Caco-2 (cell line): ENCODE results near the gene SLC2A13. TPM values are rescaled to one million over a fixed set of nuclear protein-coding genes. Genes with fewer than 3 reads are reported as not detected.

Source experiments
- BruUV-seq: library from RNA; stranded (reverse); fragments of 400-500 nt; replicated peaks from 2 replicates; lab custom pipeline; 2021; lab: Mats Ljungman, UMichigan
- CTCF ChIA-PET: fragments of 300-600 bp; sonication (Branson Sonifier 250); formaldehyde crosslinking; loops from one replicate; lab custom pipeline; 2022; ENCODE audit warnings: antibody characterized with exemption; lab: Charles Lee
- POLR2A ChIA-PET: fragments of 300-600 bp; sonication (Branson Sonifier 250); formaldehyde crosslinking; loops from one replicate; lab custom pipeline; 2022; ENCODE audit warnings: antibody characterized with exemption; lab: Charles Lee
- DNase-seq, 2 experiments: peaks; one replicate each; pipeline versions ENCODE4 v3.0.0 to v3.0.0-alpha.2; 2020 to 2022
- H3K27me3 ChIP-seq: replicated peaks from 2 replicates; pipeline ENCODE4 v1.6.0; 2011; ENCODE audit warnings: low read length; ENCODE audit not compliant: control insufficient read depth, insufficient read depth
- H3K36me3 ChIP-seq: 2 replicates; pipeline ENCODE4 v1.5.1; 2011; ENCODE audit warnings: low read length; ENCODE audit not compliant: control insufficient read depth, insufficient read depth
- H3K4me1 ChIP-seq: fragments of 250-450 bp; sonication (Bioruptor Pico); 2 replicates; pipeline ENCODE4 v1.5.1; 2020; ENCODE audit warnings: mild to moderate bottlenecking
- H3K4me3 ChIP-seq: 2 replicates; pipeline ENCODE4 v1.5.1; 2011; ENCODE audit warnings: low read depth, mild to moderate bottlenecking, control low read depth, low read length
- H3K9me3 ChIP-seq: fragments of 250-450 bp; sonication (Bioruptor Pico); 2 replicates; pipeline ENCODE4 v1.5.1; 2020; ENCODE audit warnings: mild to moderate bottlenecking, moderate library complexity
- H3K27ac Mint-ChIP-seq: one replicate; pipeline ENCODE4 v1.8.0; 2022; ENCODE audit warnings: mixed read lengths; ENCODE audit not compliant: unreplicated experiment
- H3K27me3 Mint-ChIP-seq: one replicate; pipeline ENCODE4 v1.8.0; 2022; ENCODE audit warnings: mixed read lengths; ENCODE audit not compliant: insufficient read depth, unreplicated experiment
- H3K36me3 Mint-ChIP-seq: one replicate; pipeline ENCODE4 v1.8.0; 2022; ENCODE audit warnings: mild to moderate bottlenecking, mixed read lengths; ENCODE audit not compliant: insufficient read depth, unreplicated experiment
- H3K4me1 Mint-ChIP-seq: one replicate; pipeline ENCODE4 v1.8.0; 2022; ENCODE audit warnings: low read depth, mixed read lengths; ENCODE audit not compliant: unreplicated experiment
- H3K4me3 Mint-ChIP-seq: one replicate; pipeline ENCODE4 v1.8.0; 2022; ENCODE audit warnings: mild to moderate bottlenecking, moderate library complexity, mixed read lengths; ENCODE audit not compliant: unreplicated experiment
- H3K9me3 Mint-ChIP-seq: one replicate; pipeline ENCODE4 v1.8.0; 2022; ENCODE audit warnings: mixed read lengths; ENCODE audit not compliant: unreplicated experiment
- CTCF ChIP-seq, 2 experiments: fragments of 200-600 bp in 1 of 2; IDR thresholded peaks; 1 replicate in 1 of 2; 2 replicates in 1 of 2; pipeline versions ENCODE4 v1.5.1 to v1.8.0; 2011 to 2022; ENCODE audit warnings: antibody characterized with exemption in 1 of 2, control low read depth in 1 of 2, inconsistent platforms in 1 of 2, low read depth in 1 of 2, low read length in 1 of 2, mild to moderate bottlenecking in 1 of 2, moderate library complexity in 1 of 2; ENCODE audit not compliant: insufficient read depth in 1 of 2, severe bottlenecking in 1 of 2, unreplicated experiment in 1 of 2
- intact Hi-C: fragments of 100-400 bp; cut with micrococcal nuclease; formaldehyde crosslinking; loops from one replicate; pipeline ENCODE4 v1.10.0; 2022; ENCODE audit not compliant: unreplicated experiment
- total RNA-seq: library from RNA; stranded (reverse); gene quantifications from 2 replicates; pipeline ENCODE4 v1.2.3, GENCODE V29; 2022

Gene SLC2A13
- total RNA-seq, 1 experiment from 2014 or later = 3.0 TPM

- Mint-ChIP-seq H3K9me3 (peaks cover 2% of the 10 kb centered on the region), H3K4me1 (no peaks in the 10 kb centered on the region), H3K27ac (no peak overlapping the region), H3K27me3 (no peaks in the 10 kb centered on the region), H3K4me3 (no peak overlapping the region), H3K36me3 (no peaks in the 10 kb centered on the region)
- CTCF ChIA-PET = no interaction called here
- no peaks in the 10 kb centered on the region for H3K9me3 ChIP-seq
- H3K36me3 ChIP-seq = no peaks in the 10 kb centered on the region
- POLR2A ChIA-PET = no interaction called here
- no peak for TF ChIP-seq CTCF (IDR thresholded peaks at IDR 0.05; ENCODE audit: insufficient read depth in 1 of 2, low read depth in 1 of 2, low read length in 1 of 2, severe bottlenecking in 1 of 2, unreplicated experiment in 1 of 2)
- DNase-seq = no peak
- intact Hi-C loops = no loop called here
- H3K4me1 ChIP-seq = 0 out of 2 replicates have a peak, but pooled peaks cover 9% of the 10 kb centered on the region
- H3K4me3 ChIP-seq = no peak overlapping the region
- BruUV-seq = no TSS peak
- no peaks in the 10 kb centered on the region for H3K27me3 ChIP-seq
Measured at GRCh38 chr12:40086471-40086870, 19.4 kb downstream of the SLC2A13 start.

- intact Hi-C loops = no loop called here
Measured at GRCh38 chr12:40078266-40078665, 27.6 kb downstream of the SLC2A13 start.

GRCh38 chr12:40075458-40075857 lies 30.4 kb downstream of the SLC2A13 start:
- TF ChIP-seq CTCF (IDR thresholded peaks at IDR 0.05; ENCODE audit: insufficient read depth in 1 of 2, low read depth in 1 of 2, low read length in 1 of 2, severe bottlenecking in 1 of 2, unreplicated experiment in 1 of 2) = no peak
- H3K9me3 ChIP-seq = no peaks in the 10 kb centered on the region; the same call in none of the 2 replicates
- intact Hi-C loops = no loop called here
- no peaks in the 10 kb centered on the region for H3K27me3 ChIP-seq
- Mint-ChIP-seq H3K27me3 (no peaks in the 10 kb centered on the region), H3K4me1 (no peaks in the 10 kb centered on the region), H3K36me3 (no peaks in the 10 kb centered on the region), H3K9me3 (peaks cover 30% of the 10 kb centered on the region), H3K27ac (no peak overlapping the region), H3K4me3 (no peak overlapping the region)
- no TSS peak for BruUV-seq
- POLR2A ChIA-PET = no interaction called here
- no peak for DNase-seq
- no peak overlapping the region for H3K4me3 ChIP-seq
- H3K36me3 ChIP-seq = no peaks in the 10 kb centered on the region
- no peaks in the 10 kb centered on the region for H3K4me1 ChIP-seq
- CTCF ChIA-PET = no interaction called here

More at GRCh38 chr12:40078266-40078665, 27.6 kb downstream of the SLC2A13 start:
- BruUV-seq = no TSS peak
- Mint-ChIP-seq H3K36me3 (no peaks in the 10 kb centered on the region), H3K27ac (no peak overlapping the region), H3K9me3 (peaks cover 40% of the 10 kb centered on the region), H3K4me3 (no peak overlapping the region), H3K4me1 (no peaks in the 10 kb centered on the region), H3K27me3 (no peaks in the 10 kb centered on the region)
- no peak for TF ChIP-seq CTCF (IDR thresholded peaks at IDR 0.05; ENCODE audit: insufficient read depth in 1 of 2, low read depth in 1 of 2, low read length in 1 of 2, severe bottlenecking in 1 of 2, unreplicated experiment in 1 of 2)
- DNase-seq = no peak
- no peaks in the 10 kb centered on the region for H3K4me1 ChIP-seq
- POLR2A ChIA-PET = no interaction called here
- H3K4me3 ChIP-seq = no peak overlapping the region
- CTCF ChIA-PET = no interaction called here
- no peaks in the 10 kb centered on the region for H3K27me3 ChIP-seq
- no peaks in the 10 kb centered on the region; the same call in none of the 2 replicates for H3K9me3 ChIP-seq
- no peaks in the 10 kb centered on the region for H3K36me3 ChIP-seq
